Liver (tissue), 9 donors: ENCODE measurements around the gene SIGLECL1. TPM values are rescaled to one million over a fixed set of nuclear protein-coding genes. Genes with fewer than 3 reads are reported as not detected.
A peak's percentile ranks its signal among the peaks of the same experiment; 100 is the strongest.
"Not testable (repeated sequence)": the region's sequence is repeated elsewhere in the genome, so short reads cannot be mapped to it uniquely, and the experiment has no call there.

Experiments used
- DNase-seq: peaks from one replicate; pipeline ENCODE4 v3.0.0-alpha.2; 2017; ENCODE audit warnings: low spot score
- H3K27ac ChIP-seq, 2 donors: one replicate each; pipeline ENCODE4 v1.7.0; 2013; ENCODE audit warnings: inconsistent platforms in 2 of 2, low read length in 2 of 2, control low read depth in 1 of 2, low read depth in 1 of 2, mild to moderate bottlenecking in 1 of 2
- H3K27me3 ChIP-seq, 4 donors: one replicate each; pipeline versions ENCODE4 v1.6.1 to v1.7.0; 2013; ENCODE audit warnings: low read length in 3 of 4, inconsistent platforms in 1 of 4, mild to moderate bottlenecking in 1 of 4, moderate library complexity in 1 of 4; ENCODE audit not compliant: control insufficient read depth in 4 of 4, insufficient read depth in 4 of 4
- H3K36me3 ChIP-seq, 4 donors: one replicate each; pipeline versions ENCODE4 v1.6.1 to v1.7.0; 2013; ENCODE audit warnings: low read length in 3 of 4, mild to moderate bottlenecking in 3 of 4, low read depth in 1 of 4, moderate library complexity in 1 of 4; ENCODE audit not compliant: control insufficient read depth in 4 of 4, insufficient read depth in 3 of 4
- H3K4me1 ChIP-seq, 4 donors: one replicate each; pipeline versions ENCODE4 v1.6.1 to v1.7.0; 2013; ENCODE audit warnings: low read length in 3 of 4, mild to moderate bottlenecking in 3 of 4, moderate library complexity in 1 of 4; ENCODE audit not compliant: control insufficient read depth in 4 of 4, insufficient read depth in 4 of 4
- H3K4me3 ChIP-seq, 3 donors: one replicate each; pipeline versions ENCODE4 v1.6.1 to v1.7.0; 2013; ENCODE audit warnings: low read length in 3 of 3, control low read depth in 1 of 3, low read depth in 1 of 3, mild to moderate bottlenecking in 1 of 3
- H3K9ac ChIP-seq, 2 donors: one replicate each; pipeline ENCODE4 v1.7.0; 2013; ENCODE audit warnings: low read length in 2 of 2, mild to moderate bottlenecking in 2 of 2, moderate library complexity in 2 of 2, control low read depth in 1 of 2, low read depth in 1 of 2
- H3K9me3 ChIP-seq, 4 donors: one replicate each; pipeline versions ENCODE4 v1.6.1 to v1.7.0; 2013; ENCODE audit warnings: low read length in 3 of 4; ENCODE audit not compliant: control insufficient read depth in 4 of 4
- EGR1 ChIP-seq, 2 donors: IDR thresholded peaks; 2 replicates each; pipeline ENCODE4 v1.6.1; 2016 to 2018; ENCODE audit warnings: antibody characterized with exemption in 2 of 2, low read depth in 2 of 2
- GABPA ChIP-seq, 2 donors: IDR thresholded peaks in 1 of 2; conservative IDR thresholded peaks in 1 of 2; 2 replicates each; pipeline ENCODE4 v1.6.1; 2016; ENCODE audit warnings: antibody characterized with exemption in 2 of 2, mild to moderate bottlenecking in 1 of 2, moderate library complexity in 1 of 2
- HNF4A ChIP-seq, 2 donors: conservative IDR thresholded peaks; 2 replicates each; pipeline ENCODE4 v1.6.1; 2016; ENCODE audit warnings: antibody characterized with exemption in 2 of 2, mild to moderate bottlenecking in 2 of 2
- HNF4G ChIP-seq: IDR thresholded peaks from 2 replicates; pipeline ENCODE4 v1.6.1; 2016; ENCODE audit warnings: antibody characterized with exemption
- JUND ChIP-seq, 2 donors: IDR thresholded peaks; 2 replicates each; pipeline ENCODE4 v1.6.1; 2016; ENCODE audit warnings: antibody characterized with exemption in 2 of 2
- RXRA ChIP-seq, 2 donors: IDR thresholded peaks; 2 replicates each; pipeline ENCODE4 v1.6.1; 2017 to 2018; ENCODE audit warnings: antibody characterized with exemption in 2 of 2, mild to moderate bottlenecking in 1 of 2
- WGBS: extraction: QIAGEN DNeasy Blood & Tissue Kit; methylation state at CpG from one replicate; pipeline ENCODE4 v1.1.7; 2013; 5-methylcytosine and 5-hydroxymethylcytosine counted together
- polyA plus RNA-seq, 2 donors: library from polyadenylated mRNA; stranded (reverse) in 1 of 2; unstranded in 1 of 2; fragments of 200-250 nt in 1 of 2; fragments of >200 nt in 1 of 2; fragmentation: Nextera tagmentation in 1 of 2; extraction: Ambion mirVana in 1 of 2; gene quantifications; one replicate each; pipeline versions ENCODE4 v1.2.1 to v1.2.3, GENCODE V29; 2013 to 2015
- total RNA-seq, 2 donors: library from RNA; depleted of rRNA; stranded (reverse); fragments of >200 nt; gene quantifications; one replicate each; pipeline ENCODE4 v1.2.3, GENCODE V29; 2014
- TF ChIP-seq, protein P1 (sequence below): IDR thresholded peaks from 2 replicates; pipeline ENCODE4 v1.6.1; 2016; ENCODE audit warnings: antibody characterized with exemption
- TF ChIP-seq, protein P2 (sequence below): IDR thresholded peaks from 2 replicates; pipeline ENCODE4 v1.6.1; 2016; ENCODE audit warnings: antibody characterized with exemption
- TF ChIP-seq, protein P3 (sequence below): IDR thresholded peaks from 2 replicates; pipeline ENCODE4 v1.6.1; 2016; ENCODE audit warnings: antibody characterized with exemption, mild to moderate bottlenecking
- TF ChIP-seq, protein P4 (sequence below): fragments of 150-350 bp; IDR thresholded peaks from 2 replicates; pipeline ENCODE4 v1.5.1; 2017; ENCODE audit warnings: improper control_type of control experiment, low read depth, low read length; ENCODE audit not compliant: missing input control
- donor health status: healthy.
- donor health status: healthy.
- donor health status: healthy.
- donor health status: healthy.
- donor health status: healthy.

SIGLECL1 gene
- total and polyA plus RNA-seq, 4 donors = 0.05 TPM; not detected in 3

DNA sequence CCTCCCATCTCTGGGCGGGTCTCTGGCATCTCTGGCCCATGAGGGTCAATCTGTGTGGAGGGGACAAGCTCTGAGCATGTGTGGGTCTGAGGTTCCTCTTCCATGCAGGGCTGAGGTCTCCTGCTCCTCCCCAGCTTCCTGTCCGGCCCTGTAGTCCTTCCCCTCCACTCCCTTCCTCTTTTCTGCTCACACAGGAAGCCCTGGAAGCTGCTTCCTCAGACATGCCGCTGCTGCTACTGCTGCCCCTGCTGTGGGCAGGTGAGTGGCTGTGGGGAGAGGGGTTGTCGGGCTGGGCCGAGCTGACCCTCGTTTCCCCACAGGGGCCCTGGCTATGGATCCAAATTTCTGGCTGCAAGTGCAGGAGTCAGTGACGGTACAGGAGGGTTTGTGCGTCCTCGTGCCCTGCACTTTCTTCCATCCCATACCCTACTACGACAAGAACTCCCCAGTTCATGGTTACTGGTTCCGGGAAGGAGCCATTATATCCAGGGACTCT lies 25.9 kb upstream of the SIGLECL1 start, which contains the start of gene CD33:
TSS of gene CD33 (plus strand) at position 183 of the 496 bp plus-strand sequence. CDS start at position 222, 39 bp downstream.
- DNase-seq, H3K36me3 ChIP-seq, H3K27me3 ChIP-seq, H3K27ac ChIP-seq, H3K9me3 ChIP-seq, H3K4me1 ChIP-seq, H3K9ac ChIP-seq: not testable (repeated sequence)
- peak within 1 kb of the TSS in 2 of 3 donors; percentile 4 to 13 for H3K4me3 ChIP-seq
- 56% methylated on average over 11 of the region's 11 CpGs for WGBS
- TF ChIP-seq, protein P1, sequence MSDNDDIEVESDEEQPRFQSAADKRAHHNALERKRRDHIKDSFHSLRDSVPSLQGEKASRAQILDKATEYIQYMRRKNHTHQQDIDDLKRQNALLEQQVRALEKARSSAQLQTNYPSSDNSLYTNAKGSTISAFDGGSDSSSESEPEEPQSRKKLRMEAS = peak; percentile 57
- peak in 1 of 2 donors; percentile 24 for TF ChIP-seq EGR1 (IDR thresholded peaks at IDR 0.05; ENCODE audit: low read depth in 2 of 2)

DNA sequence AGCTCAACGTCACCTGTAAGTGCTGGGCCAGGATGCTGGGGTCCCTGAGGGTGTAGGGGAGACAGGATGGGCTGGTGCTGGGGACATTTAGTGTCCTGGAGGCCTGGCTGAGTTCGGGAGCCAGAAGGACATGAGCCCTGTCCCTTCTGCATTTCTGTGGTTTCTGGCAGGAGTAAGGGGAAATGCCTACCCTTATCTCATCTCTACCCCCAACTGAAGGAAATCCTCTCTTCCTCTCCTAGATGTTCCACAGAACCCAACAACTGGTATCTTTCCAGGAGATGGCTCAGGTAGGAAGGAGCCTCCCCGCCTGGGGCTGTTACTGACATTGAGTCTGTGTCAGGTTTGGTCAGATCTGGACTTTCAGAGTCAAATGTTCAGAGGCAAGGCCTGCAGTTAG lies 24.8 kb upstream of the SIGLECL1 start:
- Histone ChIP-seq H3K9me3 (peaks cover 0 to 2% (median 0%) of the 10 kb centered on the region in 4 donors), H3K4me3 (no peak overlapping the region), H3K9ac (no peak overlapping the region), H3K27ac (no peak overlapping the region), H3K36me3 (no peaks in the 10 kb centered on the region), H3K4me1 (peaks cover 0 to 2% (median 0%) of the 10 kb centered on the region in 4 donors), H3K27me3 (peaks cover 0 to 3% (median 0%) of the 10 kb centered on the region in 4 donors)
- no peak for DNase-seq
- 37% methylated on average over 3 of the region's 3 CpGs for WGBS
- TF ChIP-seq RXRA (IDR thresholded peaks at IDR 0.05) (no peak), HNF4G (no peak), JUND (IDR thresholded peaks at IDR 0.05) (no peak), HNF4A (conservative IDR thresholded peaks at IDR 0.05) (no peak), GABPA (IDR thresholded peaks at IDR 0.05 in 1 of 2, conservative IDR thresholded peaks at IDR 0.05 in 1 of 2) (no peak)
- TF ChIP-seq, protein P2, sequence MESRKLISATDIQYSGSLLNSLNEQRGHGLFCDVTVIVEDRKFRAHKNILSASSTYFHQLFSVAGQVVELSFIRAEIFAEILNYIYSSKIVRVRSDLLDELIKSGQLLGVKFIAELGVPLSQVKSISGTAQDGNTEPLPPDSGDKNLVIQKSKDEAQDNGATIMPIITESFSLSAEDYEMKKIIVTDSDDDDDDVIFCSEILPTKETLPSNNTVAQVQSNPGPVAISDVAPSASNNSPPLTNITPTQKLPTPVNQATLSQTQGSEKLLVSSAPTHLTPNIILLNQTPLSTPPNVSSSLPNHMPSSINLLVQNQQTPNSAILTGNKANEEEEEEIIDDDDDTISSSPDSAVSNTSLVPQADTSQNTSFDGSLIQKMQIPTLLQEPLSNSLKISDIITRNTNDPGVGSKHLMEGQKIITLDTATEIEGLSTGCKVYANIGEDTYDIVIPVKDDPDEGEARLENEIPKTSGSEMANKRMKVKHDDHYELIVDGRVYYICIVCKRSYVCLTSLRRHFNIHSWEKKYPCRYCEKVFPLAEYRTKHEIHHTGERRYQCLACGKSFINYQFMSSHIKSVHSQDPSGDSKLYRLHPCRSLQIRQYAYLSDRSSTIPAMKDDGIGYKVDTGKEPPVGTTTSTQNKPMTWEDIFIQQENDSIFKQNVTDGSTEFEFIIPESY = no peak
- TF ChIP-seq, protein P3, sequence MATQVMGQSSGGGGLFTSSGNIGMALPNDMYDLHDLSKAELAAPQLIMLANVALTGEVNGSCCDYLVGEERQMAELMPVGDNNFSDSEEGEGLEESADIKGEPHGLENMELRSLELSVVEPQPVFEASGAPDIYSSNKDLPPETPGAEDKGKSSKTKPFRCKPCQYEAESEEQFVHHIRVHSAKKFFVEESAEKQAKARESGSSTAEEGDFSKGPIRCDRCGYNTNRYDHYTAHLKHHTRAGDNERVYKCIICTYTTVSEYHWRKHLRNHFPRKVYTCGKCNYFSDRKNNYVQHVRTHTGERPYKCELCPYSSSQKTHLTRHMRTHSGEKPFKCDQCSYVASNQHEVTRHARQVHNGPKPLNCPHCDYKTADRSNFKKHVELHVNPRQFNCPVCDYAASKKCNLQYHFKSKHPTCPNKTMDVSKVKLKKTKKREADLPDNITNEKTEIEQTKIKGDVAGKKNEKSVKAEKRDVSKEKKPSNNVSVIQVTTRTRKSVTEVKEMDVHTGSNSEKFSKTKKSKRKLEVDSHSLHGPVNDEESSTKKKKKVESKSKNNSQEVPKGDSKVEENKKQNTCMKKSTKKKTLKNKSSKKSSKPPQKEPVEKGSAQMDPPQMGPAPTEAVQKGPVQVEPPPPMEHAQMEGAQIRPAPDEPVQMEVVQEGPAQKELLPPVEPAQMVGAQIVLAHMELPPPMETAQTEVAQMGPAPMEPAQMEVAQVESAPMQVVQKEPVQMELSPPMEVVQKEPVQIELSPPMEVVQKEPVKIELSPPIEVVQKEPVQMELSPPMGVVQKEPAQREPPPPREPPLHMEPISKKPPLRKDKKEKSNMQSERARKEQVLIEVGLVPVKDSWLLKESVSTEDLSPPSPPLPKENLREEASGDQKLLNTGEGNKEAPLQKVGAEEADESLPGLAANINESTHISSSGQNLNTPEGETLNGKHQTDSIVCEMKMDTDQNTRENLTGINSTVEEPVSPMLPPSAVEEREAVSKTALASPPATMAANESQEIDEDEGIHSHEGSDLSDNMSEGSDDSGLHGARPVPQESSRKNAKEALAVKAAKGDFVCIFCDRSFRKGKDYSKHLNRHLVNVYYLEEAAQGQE = no peak
- TF ChIP-seq, protein P4, sequence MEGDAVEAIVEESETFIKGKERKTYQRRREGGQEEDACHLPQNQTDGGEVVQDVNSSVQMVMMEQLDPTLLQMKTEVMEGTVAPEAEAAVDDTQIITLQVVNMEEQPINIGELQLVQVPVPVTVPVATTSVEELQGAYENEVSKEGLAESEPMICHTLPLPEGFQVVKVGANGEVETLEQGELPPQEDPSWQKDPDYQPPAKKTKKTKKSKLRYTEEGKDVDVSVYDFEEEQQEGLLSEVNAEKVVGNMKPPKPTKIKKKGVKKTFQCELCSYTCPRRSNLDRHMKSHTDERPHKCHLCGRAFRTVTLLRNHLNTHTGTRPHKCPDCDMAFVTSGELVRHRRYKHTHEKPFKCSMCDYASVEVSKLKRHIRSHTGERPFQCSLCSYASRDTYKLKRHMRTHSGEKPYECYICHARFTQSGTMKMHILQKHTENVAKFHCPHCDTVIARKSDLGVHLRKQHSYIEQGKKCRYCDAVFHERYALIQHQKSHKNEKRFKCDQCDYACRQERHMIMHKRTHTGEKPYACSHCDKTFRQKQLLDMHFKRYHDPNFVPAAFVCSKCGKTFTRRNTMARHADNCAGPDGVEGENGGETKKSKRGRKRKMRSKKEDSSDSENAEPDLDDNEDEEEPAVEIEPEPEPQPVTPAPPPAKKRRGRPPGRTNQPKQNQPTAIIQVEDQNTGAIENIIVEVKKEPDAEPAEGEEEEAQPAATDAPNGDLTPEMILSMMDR = no peak
